COLO668 (cell line): Measurements from ENCODE around the gene CREB3L2.
"Not testable (repeated sequence)": the region's sequence is repeated elsewhere in the genome, so short reads cannot be mapped to it uniquely, and the experiment has no call there.

Source experiments
- DNase-seq: peaks from one replicate; lab custom pipeline; 2025; ENCODE audit not compliant: unreplicated experiment; lab: John Stamatoyannopoulos, UW

CREB3L2 gene

GRCh38 chr7:137970253-137970975 lies 31.5 kb downstream of the CREB3L2 start:
- DNase-seq = no peak

- no peak for DNase-seq
Observed at GRCh38 chr7:137969828-137970227, 32.1 kb downstream of the CREB3L2 start.

GRCh38 chr7:137968890-137969289 lies 33.0 kb downstream of the CREB3L2 start:
- no peak for DNase-seq

- not testable (repeated sequence) for DNase-seq
Observed at GRCh38 chr7:137968339-137968738, 33.5 kb downstream of the CREB3L2 start.

GRCh38 chr7:137967143-137968018 lies 34.5 kb downstream of the CREB3L2 start:
- DNase-seq = no peak

GRCh38 chr7:137966641-137967142 lies 35.2 kb downstream of the CREB3L2 start:
- no peak for DNase-seq

GRCh38 chr7:137965942-137966640 lies 35.8 kb downstream of the CREB3L2 start:
- DNase-seq = no peak

- DNase-seq = no peak
Observed at GRCh38 chr7:137964824-137965545, 36.9 kb downstream of the CREB3L2 start.

GRCh38 chr7:137962875-137963507 lies 38.9 kb downstream of the CREB3L2 start:
- DNase-seq = no peak

GRCh38 chr7:137962491-137962874 lies 39.4 kb downstream of the CREB3L2 start:
- no peak for DNase-seq

GRCh38 chr7:137961200-137962177 lies 40.4 kb downstream of the CREB3L2 start:
- DNase-seq = no peak

- no peak for DNase-seq
Observed at GRCh38 chr7:137960020-137960419, 41.9 kb downstream of the CREB3L2 start.

GRCh38 chr7:137958470-137959431 lies 43.1 kb downstream of the CREB3L2 start:
- DNase-seq = no peak

- no peak for DNase-seq
Observed at GRCh38 chr7:137957887-137958286, 44.0 kb downstream of the CREB3L2 start.

GRCh38 chr7:137956591-137956990 lies 45.3 kb downstream of the CREB3L2 start:
- no peak for DNase-seq

- DNase-seq = no peak
Observed at GRCh38 chr7:137956183-137956582, 45.7 kb downstream of the CREB3L2 start.

- no peak for DNase-seq
Observed at GRCh38 chr7:137954614-137955013, 47.3 kb downstream of the CREB3L2 start.
